MM.1S (cell line): ENCODE results near the gene EPHA2.

Experiments used
- CTCF ChIP-seq: fragments of 300-600 bp; sonication (generic); IDR thresholded peaks from 2 replicates; pipeline ENCODE4 v1.5.1; 2016; ENCODE audit warnings: antibody characterized with exemption, low read length, mixed read lengths
- EZH2 ChIP-seq: fragments of 300-600 bp; sonication (generic); optimal IDR thresholded peaks from 2 replicates; pipeline ENCODE3; 2017; ENCODE audit warnings: low read depth, mild to moderate bottlenecking, antibody characterized with exemption, low read length, mixed read lengths

DNA sequence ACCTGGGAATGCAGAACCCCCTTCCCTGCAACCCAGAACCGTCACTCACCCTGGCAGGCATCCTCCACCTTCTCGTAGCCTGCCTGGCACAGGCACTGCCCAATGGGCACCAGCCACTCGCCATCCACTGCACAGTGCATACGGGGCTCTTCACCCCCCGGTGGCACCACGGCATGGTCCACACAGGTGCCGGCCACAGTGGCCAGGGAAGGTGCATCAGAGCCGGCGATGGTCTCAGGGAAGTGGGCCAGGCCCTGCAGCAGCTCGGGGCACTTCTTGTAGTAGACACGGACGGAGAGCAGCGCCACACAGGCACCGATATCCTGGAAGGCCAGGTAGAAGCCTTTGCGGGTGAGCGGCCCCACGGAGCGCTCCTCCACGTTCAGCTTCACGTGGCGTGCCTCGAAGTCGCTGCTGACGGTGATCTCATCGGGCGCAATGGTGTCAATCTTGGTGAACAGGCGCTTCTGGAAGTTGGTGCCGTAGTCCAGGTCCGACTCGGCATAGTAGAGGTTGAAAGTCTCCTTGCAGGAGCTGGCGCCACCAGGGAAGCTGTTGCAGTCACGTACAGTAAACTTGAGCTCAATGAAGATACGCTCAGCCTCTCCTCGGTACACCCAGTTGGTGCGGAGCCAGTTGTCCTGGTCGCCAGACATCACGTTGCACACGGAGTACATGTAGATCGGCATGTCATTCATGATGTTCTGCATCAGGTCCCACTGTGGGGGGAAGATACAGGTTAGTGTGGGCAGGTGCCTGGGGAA is 7.4 kb downstream of the EPHA2 start:
- TF ChIP-seq CTCF (no peak), EZH2 (no peak)
